Thyroid gland (tissue), 4 donors: ENCODE measurements around the gene GDPD1. TPM values are rescaled to one million over a fixed set of nuclear protein-coding genes. Genes with fewer than 3 reads are reported as not detected.
A peak's percentile ranks its signal among the peaks of the same experiment; 100 is the strongest.
"Not testable (repeated sequence)": the region's sequence is repeated elsewhere in the genome, so short reads cannot be mapped to it uniquely, and the experiment has no call there.

Experiments
- DNase-seq, 2 donors: peaks; one replicate each; pipeline ENCODE4 v3.0.0-alpha.2; 2019
- H3K27ac ChIP-seq, 3 donors: fragments of 200-600 bp; sonication (generic); 1 replicate in 2 of 3; 2 replicates in 1 of 3; pipeline ENCODE4 v1.5.1; 2016 to 2019; ENCODE audit warnings: mild to moderate bottlenecking in 1 of 3, moderate library complexity in 1 of 3
- H3K27me3 ChIP-seq: fragments of 200-600 bp; sonication (generic); one replicate; pipeline ENCODE4 v1.5.1; 2019
- H3K36me3 ChIP-seq, 2 donors: fragments of 200-600 bp; sonication (generic); one replicate each; pipeline ENCODE4 v1.5.1; 2016 to 2019
- H3K4me1 ChIP-seq, 2 donors: fragments of 200-600 bp; sonication (generic); one replicate each; pipeline ENCODE4 v1.5.1; 2017 to 2019
- H3K4me3 ChIP-seq, 3 donors: fragments of 200-600 bp; sonication (generic); replicated peaks in 1 of 3; 1 replicate in 2 of 3; 2 replicates in 1 of 3; pipeline ENCODE4 v1.5.1; 2016; ENCODE audit warnings: mild to moderate bottlenecking in 1 of 3
- H3K9me3 ChIP-seq: fragments of 200-600 bp; sonication (generic); one replicate; pipeline ENCODE4 v1.5.1; 2017
- POLR2A ChIP-seq, 2 donors: fragments of 450-650 bp; IDR thresholded peaks; one replicate each; pipeline ENCODE4 v1.6.1; 2017; ENCODE audit warnings: antibody characterized with exemption in 2 of 2, mild to moderate bottlenecking in 2 of 2, moderate library complexity in 1 of 2
- WGBS, 2 donors: methylation state at CpG; one replicate each; pipeline ENCODE4 v1.1.5; 2017; 5-methylcytosine and 5-hydroxymethylcytosine counted together
- intact Hi-C: fragments of 100-400 bp; cut with DNase I; formaldehyde crosslinking; loops from one replicate; pipeline ENCODE4 v1.15.1; 2023
- total RNA-seq, 4 donors: library from RNA; depleted of rRNA; stranded (reverse); fragments of >200 nt; gene quantifications; one replicate each; pipeline ENCODE4 v1.2.3, GENCODE V29; 2016
- TF ChIP-seq, protein P1 (sequence below), 6 experiments: fragments of 200-600 bp in 3 of 6; fragments of 450-650 bp in 3 of 6; sonication (generic) in 3 of 6; IDR thresholded peaks; one replicate each; pipeline ENCODE4 v1.5.1; 2016 to 2019; ENCODE audit warnings: antibody characterized with exemption in 6 of 6, mild to moderate bottlenecking in 2 of 6, inconsistent platforms in 1 of 6, moderate library complexity in 1 of 6

Gene GDPD1
- total RNA-seq, 4 donors from 2014 or later, result 1.0 to 3.7 (median 3.5) TPM

DNA sequence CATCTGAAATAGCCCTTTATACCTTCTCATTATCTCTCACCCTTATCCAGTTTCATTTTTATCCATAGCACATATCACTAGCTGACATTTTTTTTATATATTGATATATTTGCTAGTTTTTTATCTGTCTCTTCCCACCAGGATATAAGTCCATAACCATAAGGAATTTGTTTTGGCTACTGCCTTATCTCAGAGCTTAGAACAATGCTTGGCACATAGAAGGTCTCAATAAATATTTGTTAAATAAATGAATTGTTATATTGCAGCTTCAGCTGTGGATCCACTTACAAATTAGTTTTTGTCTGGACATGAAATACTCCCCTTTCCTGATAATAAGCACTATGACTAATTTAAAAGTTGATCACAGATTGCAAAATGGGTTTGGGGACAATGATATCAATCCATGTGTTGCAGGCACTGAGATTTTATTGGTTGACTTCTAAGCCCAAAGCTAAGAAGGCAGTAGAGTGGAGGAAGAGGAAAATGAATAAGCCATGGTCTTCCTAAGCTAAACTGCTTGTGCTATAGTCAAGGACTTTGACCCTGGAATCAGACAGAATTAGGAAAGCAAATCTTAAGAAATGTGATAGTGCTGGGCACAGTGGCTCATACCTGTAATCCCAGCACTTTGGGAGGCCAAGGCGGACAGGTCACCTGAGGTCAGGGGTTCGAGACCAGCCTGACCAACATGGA, 79.2 kb downstream of the GDPD1 start:
- no peak overlapping the region for H3K27ac ChIP-seq
- 98 to 100% methylated on average over 2 of the region's 2 CpGs for WGBS, 2 donors
- intact Hi-C loops, result loop anchor here (10.0 kb wide), 1 partner anchor 75 kb away; the partner anchor contains the start of gene GDPD1

GRCh38 chr17:59300941-59301340, 80.6 kb downstream of the GDPD1 start:
- H3K4me1 ChIP-seq, result peaks cover 8 to 10% of the 10 kb centered on the region in 2 donors
- DNase-seq, result no peak
- no peaks in the 10 kb centered on the region for H3K36me3 ChIP-seq
- no peak overlapping the region for H3K4me3 ChIP-seq
- WGBS, 2 donors, result 85 to 89% methylated on average over 5 of the region's 5 CpGs
- no peaks in the 10 kb centered on the region for H3K27me3 ChIP-seq
- H3K27ac ChIP-seq, result no peak overlapping the region
- no peaks in the 10 kb centered on the region for H3K9me3 ChIP-seq
- intact Hi-C loops, result loop anchor here (10.0 kb wide), 1 partner anchor 76 kb away; the partner anchor contains the start of gene GDPD1
- TF ChIP-seq, protein P1, sequence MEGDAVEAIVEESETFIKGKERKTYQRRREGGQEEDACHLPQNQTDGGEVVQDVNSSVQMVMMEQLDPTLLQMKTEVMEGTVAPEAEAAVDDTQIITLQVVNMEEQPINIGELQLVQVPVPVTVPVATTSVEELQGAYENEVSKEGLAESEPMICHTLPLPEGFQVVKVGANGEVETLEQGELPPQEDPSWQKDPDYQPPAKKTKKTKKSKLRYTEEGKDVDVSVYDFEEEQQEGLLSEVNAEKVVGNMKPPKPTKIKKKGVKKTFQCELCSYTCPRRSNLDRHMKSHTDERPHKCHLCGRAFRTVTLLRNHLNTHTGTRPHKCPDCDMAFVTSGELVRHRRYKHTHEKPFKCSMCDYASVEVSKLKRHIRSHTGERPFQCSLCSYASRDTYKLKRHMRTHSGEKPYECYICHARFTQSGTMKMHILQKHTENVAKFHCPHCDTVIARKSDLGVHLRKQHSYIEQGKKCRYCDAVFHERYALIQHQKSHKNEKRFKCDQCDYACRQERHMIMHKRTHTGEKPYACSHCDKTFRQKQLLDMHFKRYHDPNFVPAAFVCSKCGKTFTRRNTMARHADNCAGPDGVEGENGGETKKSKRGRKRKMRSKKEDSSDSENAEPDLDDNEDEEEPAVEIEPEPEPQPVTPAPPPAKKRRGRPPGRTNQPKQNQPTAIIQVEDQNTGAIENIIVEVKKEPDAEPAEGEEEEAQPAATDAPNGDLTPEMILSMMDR (IDR thresholded peaks at IDR 0.05), result no peak
- TF ChIP-seq POLR2A (IDR thresholded peaks at IDR 0.05), result no peak

More for the DNA sequence above, 79.2 kb downstream of the GDPD1 start:
- Histone ChIP-seq H3K9me3 (no peaks in the 10 kb centered on the region), H3K27me3 (no peaks in the 10 kb centered on the region), H3K4me3 (no peak overlapping the region), H3K4me1 (peaks cover 15 to 23% of the 10 kb centered on the region in 2 donors), H3K36me3 (no peaks in the 10 kb centered on the region)
- TF ChIP-seq POLR2A (IDR thresholded peaks at IDR 0.05), result no peak
- no peak for DNase-seq

- no peaks in the 10 kb centered on the region for H3K36me3 ChIP-seq
- H3K4me3 ChIP-seq, result no peak overlapping the region
- H3K27ac ChIP-seq, result no peak overlapping the region
- DNase-seq, result no peak
- H3K9me3 ChIP-seq, result no peaks in the 10 kb centered on the region
- no peaks in the 10 kb centered on the region for H3K4me1 ChIP-seq
- 80 to 88% methylated on average over 2 of the region's 2 CpGs for WGBS, 2 donors
- no peak for TF ChIP-seq POLR2A (IDR thresholded peaks at IDR 0.05)
- TF ChIP-seq, protein P1 (IDR thresholded peaks at IDR 0.05), result no peak
- H3K27me3 ChIP-seq, result no peaks in the 10 kb centered on the region
- intact Hi-C loops, result loop anchor here (10.0 kb wide), 1 partner anchor 80 kb away; the partner anchor contains the start of gene GDPD1
Measured at GRCh38 chr17:59304811-59305210, 84.5 kb downstream of the GDPD1 start.

DNA sequence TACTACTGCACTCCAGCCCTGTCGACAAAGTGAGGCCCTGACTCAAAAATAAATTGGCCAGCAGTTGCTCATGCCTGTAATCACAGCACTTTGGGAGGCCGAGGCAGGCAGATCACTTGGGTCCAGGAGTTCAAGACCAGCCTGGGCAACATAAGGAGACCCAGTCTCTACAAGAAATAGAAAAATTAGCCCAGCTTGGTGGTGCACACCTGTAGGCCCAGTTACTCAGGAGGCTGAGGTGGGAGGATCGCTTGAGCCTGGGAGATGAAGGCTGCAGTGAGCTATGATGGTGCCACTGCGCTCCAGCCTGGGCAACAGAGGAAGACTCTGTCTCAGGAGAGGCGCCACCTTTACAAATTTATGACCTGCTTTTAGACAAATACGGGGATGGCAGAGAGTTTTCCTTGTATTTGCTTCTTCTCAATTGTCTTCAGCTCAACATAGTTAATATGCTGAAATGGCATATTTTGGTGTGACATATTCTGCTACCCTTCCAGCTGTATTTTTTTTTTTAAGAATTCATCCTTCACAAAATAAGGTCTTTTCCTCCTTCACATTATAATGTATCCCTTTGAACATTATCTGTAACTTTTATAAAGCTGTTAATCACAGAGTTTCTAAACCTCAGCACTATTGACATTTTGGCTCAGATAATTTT, 90.1 kb downstream of the GDPD1 start:
- H3K36me3 ChIP-seq, result no peaks in the 10 kb centered on the region
- H3K27me3 ChIP-seq, result no peaks in the 10 kb centered on the region
- no peak overlapping the region for H3K27ac ChIP-seq
- no peak for DNase-seq
- no peaks in the 10 kb centered on the region for H3K4me1 ChIP-seq
- H3K9me3 ChIP-seq, result no peaks in the 10 kb centered on the region
- no peak overlapping the region for H3K4me3 ChIP-seq
- 82% methylated on average over 6 of the region's 6 CpGs for WGBS, 2 donors
- intact Hi-C loops, result loop anchor here (2.0 kb wide), 1 partner anchor 130 kb away; no protein-coding TSS in a partner anchor
- TF ChIP-seq, protein P1 (IDR thresholded peaks at IDR 0.05), result no peak
- no peak for TF ChIP-seq POLR2A (IDR thresholded peaks at IDR 0.05)

DNA sequence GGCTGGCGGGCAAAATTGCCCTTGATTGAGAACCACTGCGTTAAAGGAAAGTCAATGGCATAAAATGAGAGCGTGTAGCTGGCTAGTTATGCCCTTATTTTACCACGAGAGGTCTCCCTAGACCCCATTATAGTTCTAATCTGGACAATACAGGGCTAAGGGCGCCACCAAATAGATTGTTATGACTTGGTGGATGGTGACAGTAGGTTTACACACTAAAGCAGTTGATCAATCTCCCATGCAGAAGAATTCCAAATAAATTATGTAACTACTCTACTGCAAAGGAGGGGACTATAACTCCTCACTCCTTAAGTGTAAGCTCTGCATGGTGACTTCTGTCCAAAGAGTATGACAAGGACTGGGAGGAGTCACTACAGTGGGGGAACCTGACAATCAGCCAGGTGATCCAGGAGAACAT, 90.7 kb downstream of the GDPD1 start:
- Histone ChIP-seq H3K4me3 (no peak overlapping the region), H3K36me3 (no peaks in the 10 kb centered on the region), H3K27ac (no peak overlapping the region), H3K4me1 (no peaks in the 10 kb centered on the region), H3K9me3 (no peaks in the 10 kb centered on the region), H3K27me3 (no peaks in the 10 kb centered on the region)
- WGBS, 2 donors, result 0 to 8% methylated on average over 5 of the region's 5 CpGs
- no peak for TF ChIP-seq POLR2A (IDR thresholded peaks at IDR 0.05)
- TF ChIP-seq, protein P1 (IDR thresholded peaks at IDR 0.05), result peak; percentile 48 to 95 (median 88)
- peak; percentile 13 to 30 for DNase-seq
- intact Hi-C loops, result loop anchor here (2.0 kb wide), 1 partner anchor 130 kb away; no protein-coding TSS in a partner anchor

DNA sequence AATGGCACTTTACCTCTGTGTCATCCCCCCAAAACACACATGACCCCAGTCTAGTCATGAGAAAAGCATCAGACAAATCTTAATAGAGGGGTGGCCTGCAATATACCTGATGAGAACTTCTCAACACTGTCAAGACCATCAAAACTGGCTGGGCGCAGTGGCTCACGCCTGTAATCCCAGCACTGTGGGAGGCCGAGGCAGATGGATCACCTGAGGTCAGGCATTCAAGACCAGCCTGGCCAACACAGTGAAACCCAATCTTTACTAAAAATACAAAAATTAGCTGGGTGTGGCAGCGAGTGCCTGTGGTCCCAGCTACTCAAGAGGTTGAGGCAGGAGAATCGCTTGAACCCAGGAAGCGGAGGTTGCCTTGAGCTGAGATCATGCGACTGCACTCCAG, 91.2 kb downstream of the GDPD1 start:
- not testable (repeated sequence) for H3K9me3 ChIP-seq, DNase-seq, H3K4me3 ChIP-seq, H3K27me3 ChIP-seq, H3K27ac ChIP-seq, H3K36me3 ChIP-seq, H3K4me1 ChIP-seq
- intact Hi-C loops, result loop anchor here (2.0 kb wide), 1 partner anchor 129 kb away; no protein-coding TSS in a partner anchor
- WGBS, 2 donors, result 73 to 83% methylated on average over 7 of the region's 7 CpGs
